Measurements from ENCODE around the gene BRIP1.
A peak's percentile ranks its signal among the peaks of the same experiment; 100 is the strongest.

BRIP1 gene

DNA sequence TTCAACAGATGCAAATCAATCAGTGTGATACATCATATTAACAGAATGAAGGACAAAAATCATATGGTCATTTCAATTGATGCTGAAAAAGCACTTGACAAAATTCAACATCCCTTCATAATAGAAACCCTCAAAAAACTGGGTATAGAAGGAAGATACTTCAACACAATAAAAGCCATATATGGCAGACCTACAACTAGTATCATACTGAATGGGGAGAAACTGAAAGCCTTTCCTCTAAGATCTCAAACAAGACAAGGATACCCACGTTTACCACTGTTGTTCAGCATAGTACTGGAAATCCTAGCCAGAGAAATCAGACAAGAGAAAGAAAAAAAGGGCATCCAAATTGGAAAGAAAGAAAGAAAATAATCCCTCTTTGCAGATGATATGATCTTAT is 225.2 kb downstream of the BRIP1 start:
- no peak for DNase-seq (ENCODE audit: low read depth in 2 of 3, low spot score in 2 of 3)

DNA sequence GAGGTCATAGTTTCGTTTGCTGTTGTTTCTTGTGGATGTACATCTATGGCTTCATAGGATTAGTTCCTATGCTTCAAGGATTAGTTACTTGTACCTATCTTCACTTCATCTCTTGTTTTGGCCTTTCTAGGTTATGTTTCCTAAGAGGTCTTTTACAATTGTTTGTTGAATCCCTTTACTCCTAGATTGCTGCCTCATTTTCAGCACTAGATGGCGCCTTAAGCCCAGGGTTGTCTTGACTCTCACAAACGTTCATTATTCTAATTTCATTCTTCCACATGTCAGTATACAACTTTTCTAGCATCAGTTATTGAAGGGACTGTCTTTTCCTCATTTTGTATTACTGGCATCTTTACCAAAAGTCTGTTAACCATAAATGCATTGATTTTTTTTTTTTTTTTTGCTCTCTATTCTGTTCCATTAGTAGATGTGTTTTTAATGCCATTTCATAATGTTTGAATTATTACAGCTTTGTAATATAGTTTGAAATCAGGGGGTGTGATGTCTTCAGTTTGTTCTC is 227.4 kb downstream of the BRIP1 start:
- peak in 1 of 3 experiments; percentile 21 for DNase-seq (ENCODE audit: low read depth in 2 of 3, low spot score in 2 of 3)

DNA sequence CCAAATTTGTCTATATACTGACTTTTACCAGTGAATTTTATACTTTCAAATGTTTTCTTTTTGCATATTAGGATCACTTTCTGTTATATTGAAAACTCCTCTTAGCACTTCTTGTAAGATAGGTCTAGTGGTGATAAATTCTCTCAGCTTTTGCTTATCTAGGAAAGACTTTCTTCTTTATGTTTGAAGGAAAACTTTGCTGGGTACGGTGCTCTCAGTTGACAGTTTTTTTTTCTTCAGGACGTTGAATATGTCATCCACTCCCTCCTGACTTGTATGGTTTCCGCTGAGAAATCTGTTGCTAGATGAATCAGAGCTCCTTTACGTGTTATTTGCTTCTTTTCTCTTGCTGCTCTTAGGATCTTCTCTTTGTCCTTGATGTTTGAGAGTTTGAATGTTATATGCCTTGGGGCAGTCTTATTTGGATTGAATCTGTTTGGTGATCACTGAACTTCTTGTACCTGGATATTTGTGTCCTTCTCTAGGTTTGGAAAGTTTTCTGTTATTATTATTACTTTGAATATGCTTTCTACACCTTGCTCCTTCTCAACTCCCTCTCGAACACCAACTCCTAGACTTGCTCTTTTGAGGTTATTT is 228.3 kb downstream of the BRIP1 start:
- DNase-seq (ENCODE audit: low read depth in 2 of 3, low spot score in 2 of 3): no peak

DNA sequence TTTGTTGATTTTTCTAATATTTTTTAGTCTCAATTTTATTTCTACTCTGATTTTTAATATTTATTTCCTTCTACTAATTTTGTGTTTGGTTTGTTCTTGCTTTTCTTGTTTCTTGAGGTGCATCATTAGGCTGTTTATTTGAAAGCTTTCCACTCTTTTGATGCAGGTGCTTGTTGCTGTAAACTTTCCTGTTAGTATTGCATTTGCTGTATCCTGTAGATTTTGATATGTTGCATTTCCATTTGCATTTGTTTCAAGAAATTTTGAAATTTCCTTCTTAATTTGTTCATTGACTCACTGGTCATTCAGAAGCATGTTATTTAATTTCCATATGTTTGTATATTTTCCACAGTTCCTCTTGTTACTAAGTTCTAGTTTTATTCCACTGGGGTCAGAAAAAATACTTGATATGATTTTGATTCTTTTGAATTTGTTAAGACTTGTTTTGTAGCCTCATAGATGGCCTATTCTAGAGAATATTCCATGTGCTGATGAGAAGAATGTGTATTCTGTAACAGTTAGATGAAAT is 229.3 kb downstream of the BRIP1 start:
- DNase-seq (ENCODE audit: low read depth in 2 of 3, low spot score in 2 of 3): no peak

DNA sequence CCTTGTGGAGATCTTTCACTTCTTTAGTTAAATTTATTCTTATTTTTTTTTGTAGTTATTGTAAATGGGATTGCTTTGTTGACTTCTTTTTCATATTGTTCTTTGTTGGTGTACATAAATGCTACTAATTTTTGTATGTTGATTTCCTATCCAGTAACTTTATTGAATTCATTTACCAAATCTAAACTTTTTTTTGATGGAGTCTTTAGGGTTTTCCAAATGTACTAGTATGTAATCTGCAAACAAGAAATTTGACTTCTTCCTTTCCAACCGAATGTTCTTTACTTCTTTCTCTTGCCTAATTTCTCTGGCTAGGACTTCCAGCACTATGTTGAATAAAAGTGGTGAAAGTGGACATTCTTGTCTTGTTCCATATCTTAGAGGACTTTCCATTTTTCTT is 230.5 kb downstream of the BRIP1 start:
- DNase-seq (ENCODE audit: low read depth in 2 of 3, low spot score in 2 of 3): no peak

DNA sequence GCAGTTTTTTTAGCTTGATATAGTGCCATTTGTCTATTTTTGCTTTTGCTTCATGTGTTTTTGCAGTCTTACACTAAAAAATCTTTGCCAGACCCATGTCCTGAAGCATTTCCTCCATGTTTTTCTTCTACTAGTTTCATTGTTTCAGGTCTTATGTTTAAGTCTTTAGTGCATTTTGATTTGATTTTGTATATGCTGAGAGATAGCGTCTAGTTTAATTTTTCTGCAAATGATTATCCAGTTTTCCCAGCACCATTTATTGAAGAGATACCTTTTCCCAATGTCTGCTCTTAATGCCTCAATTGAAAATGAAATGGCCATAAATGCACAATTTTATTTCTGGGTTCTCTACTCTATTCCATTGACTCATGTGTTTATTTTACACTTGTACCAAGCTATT is 231.5 kb downstream of the BRIP1 start:
- DNase-seq (ENCODE audit: low read depth in 2 of 3, low spot score in 2 of 3): no peak

Measured in activated CD8-positive, alpha-beta memory T cell treated with anti-CD3 and anti-CD28 coated beads for 48 hours (primary cell).